ENCODE data around the gene TOGARAM1. TPM values are rescaled to one million over a fixed set of nuclear protein-coding genes. Genes with fewer than 3 reads are reported as not detected.
"Not testable (repeated sequence)": the region's sequence is repeated elsewhere in the genome, so short reads cannot be mapped to it uniquely, and the experiment has no call there.

TOGARAM1 gene
- total RNA-seq, 2 experiments from 2014 or later = 8.2 to 10.7 TPM

DNA sequence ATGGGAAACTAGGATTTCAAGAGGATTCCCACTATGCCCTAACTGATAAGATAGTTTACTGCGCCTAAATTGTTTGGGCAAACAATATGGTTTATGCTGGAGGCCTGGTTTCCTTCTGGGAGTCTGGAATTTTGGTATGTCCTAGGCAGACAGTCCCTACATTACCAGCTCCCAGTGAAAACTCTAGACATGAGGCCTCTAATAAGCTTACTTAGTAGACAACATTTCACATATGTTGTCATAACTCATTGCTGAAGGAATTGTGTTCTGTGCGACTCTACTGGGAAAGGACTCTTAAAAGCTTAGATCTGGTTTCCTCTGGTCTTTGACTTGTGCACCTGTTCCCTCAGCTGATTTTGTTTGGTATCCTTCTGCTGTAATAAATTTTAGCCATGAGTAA lies 104.0 kb downstream of the TOGARAM1 start:
- Mint-ChIP-seq H3K27me3 (no peaks in the 10 kb centered on the region), H3K27ac (no peak overlapping the region), H3K9me3 (ENCODE audit: low read depth) (no peaks in the 10 kb centered on the region), H3K36me3 (peaks cover 7% of the 10 kb centered on the region), H3K4me3 (no peak overlapping the region), H3K4me1 (peaks cover 3% of the 10 kb centered on the region)
- ATAC-seq = no peak
- DNase-seq = no peak
- CTCF ChIA-PET = interaction anchor here (1.0 kb wide), 1 partner anchor 16 kb away, joined by 3 read pairs; no protein-coding TSS in a partner anchor

DNA sequence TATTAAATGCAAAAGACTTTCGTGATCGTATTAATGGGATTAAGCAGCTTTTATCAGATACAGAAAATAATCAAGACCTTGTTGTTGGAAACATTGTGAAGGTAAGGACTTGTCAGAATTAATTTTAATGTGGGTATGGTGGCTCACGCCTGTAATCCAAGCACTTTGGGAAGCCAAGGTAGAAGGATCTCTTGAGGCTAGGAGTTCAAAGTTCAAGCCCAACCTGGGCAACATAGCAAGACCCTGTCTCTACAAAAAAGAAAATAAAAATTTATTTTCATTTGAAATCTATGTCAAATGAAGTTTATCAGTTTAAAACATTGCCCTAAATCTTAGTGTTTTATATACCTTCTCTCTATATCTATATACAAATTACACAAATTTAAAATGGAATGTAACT lies 104.7 kb downstream of the TOGARAM1 start:
- no peak overlapping the region for H3K27ac Mint-ChIP-seq
- CTCF ChIA-PET = interaction anchor here (1.0 kb wide), 1 partner anchor 15 kb away, joined by 3 read pairs; no protein-coding TSS in a partner anchor
- no peak for DNase-seq
- ATAC-seq = no peak
- H3K36me3 Mint-ChIP-seq = peaks cover 7% of the 10 kb centered on the region
- H3K27me3 Mint-ChIP-seq = no peaks in the 10 kb centered on the region
- H3K9me3 Mint-ChIP-seq (ENCODE audit: low read depth) = no peaks in the 10 kb centered on the region
- H3K4me1 Mint-ChIP-seq = peaks cover 3% of the 10 kb centered on the region
- H3K4me3 Mint-ChIP-seq = no peak overlapping the region

DNA sequence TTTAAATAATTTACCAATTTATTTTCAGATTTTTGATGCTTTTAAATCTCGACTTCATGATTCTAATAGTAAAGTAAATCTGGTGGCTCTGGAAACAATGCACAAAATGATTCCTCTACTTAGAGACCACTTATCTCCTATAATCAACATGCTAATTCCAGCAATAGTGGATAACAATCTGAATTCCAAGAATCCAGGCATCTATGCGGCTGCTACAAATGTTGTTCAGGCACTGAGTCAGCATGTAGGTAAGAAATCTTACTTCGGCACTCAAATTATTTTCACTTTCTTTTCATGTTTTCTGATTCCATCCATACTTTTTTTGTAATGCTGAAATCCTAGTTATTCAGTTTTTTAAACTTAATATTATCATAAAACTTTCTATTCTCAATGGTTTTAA lies 106.4 kb downstream of the TOGARAM1 start:
- Mint-ChIP-seq H3K9me3 (ENCODE audit: low read depth) (no peaks in the 10 kb centered on the region), H3K36me3 (peaks cover 7% of the 10 kb centered on the region), H3K4me1 (peaks cover 3% of the 10 kb centered on the region), H3K27me3 (no peaks in the 10 kb centered on the region), H3K27ac (no peak overlapping the region), H3K4me3 (no peak overlapping the region)
- CTCF ChIA-PET = no interaction called here
- no peak for DNase-seq
- no peak for ATAC-seq

DNA sequence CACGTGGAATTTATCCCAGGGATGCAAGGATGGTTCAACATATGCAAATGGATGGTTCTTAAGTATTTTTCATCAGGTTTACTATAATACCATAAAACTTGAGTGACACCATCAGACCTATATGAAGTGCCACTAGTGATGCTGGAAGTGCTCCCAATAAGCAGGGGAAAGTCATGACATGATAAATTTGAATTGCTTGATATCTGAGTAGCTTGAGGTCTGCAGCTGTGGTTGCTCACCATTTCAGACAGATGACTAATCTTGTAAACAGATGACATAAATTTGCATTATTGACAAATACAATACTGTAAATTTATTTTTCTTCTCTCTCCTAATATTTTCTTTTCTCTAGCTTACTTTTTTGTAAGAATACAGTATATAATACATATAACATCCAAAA lies 108.2 kb downstream of the TOGARAM1 start:
- Mint-ChIP-seq H3K4me3 (no peak overlapping the region), H3K27ac (no peak overlapping the region), H3K4me1 (peaks cover 3% of the 10 kb centered on the region), H3K9me3 (ENCODE audit: low read depth) (no peaks in the 10 kb centered on the region), H3K27me3 (no peaks in the 10 kb centered on the region), H3K36me3 (peaks cover 4% of the 10 kb centered on the region)
- CTCF ChIA-PET = no interaction called here
- DNase-seq (no peak), ATAC-seq (no peak)

DNA sequence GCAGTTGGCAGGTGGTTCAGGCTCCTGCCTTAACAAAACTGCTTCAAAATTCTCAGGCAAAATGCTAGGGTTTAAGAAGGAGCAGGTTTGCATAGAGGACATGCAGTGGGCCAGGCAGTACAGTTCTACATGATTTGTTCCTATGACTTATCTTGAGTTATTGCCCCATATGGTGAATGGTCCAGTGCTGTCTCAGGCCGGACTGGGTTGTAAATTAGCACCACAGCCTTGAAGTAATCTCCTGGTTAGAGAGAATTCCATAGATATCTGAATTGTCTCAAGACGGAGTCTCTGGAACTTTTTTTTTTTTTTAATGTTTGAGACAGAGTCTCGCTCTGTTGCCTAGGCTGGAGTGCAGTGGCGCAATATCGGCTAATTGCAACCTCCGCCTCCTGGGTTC lies 110.1 kb downstream of the TOGARAM1 start:
- DNase-seq (no peak), ATAC-seq (no peak)
- CTCF ChIA-PET = no interaction called here
- Mint-ChIP-seq H3K4me3 (no peak overlapping the region), H3K27me3 (no peaks in the 10 kb centered on the region), H3K36me3 (peaks cover 4% of the 10 kb centered on the region), H3K27ac (no peak overlapping the region), H3K4me1 (peaks cover 3% of the 10 kb centered on the region), H3K9me3 (ENCODE audit: low read depth) (no peaks in the 10 kb centered on the region)

DNA sequence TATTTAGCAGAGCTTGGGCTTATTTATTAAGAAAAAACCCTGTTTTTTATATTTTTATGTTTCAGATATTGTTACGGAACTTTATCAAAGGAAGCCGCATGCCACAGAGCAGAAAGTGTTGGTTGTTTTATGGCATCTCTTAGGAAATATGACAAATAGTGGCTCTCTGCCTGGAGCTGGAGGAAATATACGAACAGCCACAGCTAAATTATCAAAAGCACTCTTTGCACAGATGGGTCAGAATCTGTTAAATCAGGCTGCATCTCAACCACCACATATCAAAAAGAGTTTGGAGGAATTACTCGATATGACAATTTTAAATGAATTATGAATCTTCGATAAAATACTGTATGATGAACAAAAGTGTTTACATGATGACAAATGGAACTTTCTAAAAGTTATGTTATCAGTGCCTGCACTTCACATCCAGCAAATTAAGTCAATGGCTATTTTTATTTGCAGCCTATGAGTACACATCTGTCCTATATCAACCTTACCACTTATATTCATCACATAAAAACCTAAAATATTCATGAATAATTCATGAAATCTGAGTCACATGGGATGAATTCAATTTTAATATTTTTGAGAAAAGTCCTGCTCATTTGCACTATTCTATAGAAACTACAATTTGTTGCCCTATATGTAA lies 111.4 kb downstream of the TOGARAM1 start:
- CTCF ChIA-PET = interaction anchor here (1.0 kb wide), 1 partner anchor 11 kb away, joined by 3 read pairs; the partner anchor contains the start of gene PRPF39
- DNase-seq (no peak), ATAC-seq (no peak)
- Mint-ChIP-seq H3K9me3 (ENCODE audit: low read depth) (no peaks in the 10 kb centered on the region), H3K27me3 (no peaks in the 10 kb centered on the region), H3K36me3 (peaks cover 4% of the 10 kb centered on the region), H3K4me1 (peaks cover 1% of the 10 kb centered on the region), H3K27ac (no peak overlapping the region), H3K4me3 (no peak overlapping the region)

DNA sequence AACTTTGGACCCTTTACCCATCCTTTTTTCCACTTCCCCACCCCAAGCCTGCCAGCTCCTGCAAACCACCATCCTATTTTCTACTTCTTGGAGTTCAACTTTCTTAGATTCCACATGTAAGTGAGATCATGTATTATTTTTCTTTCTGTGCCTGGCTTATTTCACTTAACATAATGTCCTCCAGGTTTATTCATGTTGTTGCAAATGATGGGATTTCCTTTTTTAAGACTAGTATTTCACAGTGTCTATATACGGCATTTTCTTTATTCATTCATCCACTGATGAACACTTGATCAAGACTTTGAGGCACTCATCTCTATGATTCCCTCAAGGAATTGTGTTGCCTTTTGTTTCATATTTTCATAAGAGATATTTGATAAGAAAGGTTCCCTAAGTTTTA lies 116.3 kb downstream of the TOGARAM1 start:
- no peaks in the 10 kb centered on the region for H3K36me3 Mint-ChIP-seq
- H3K27ac Mint-ChIP-seq = no peak overlapping the region
- H3K27me3 Mint-ChIP-seq = no peaks in the 10 kb centered on the region
- H3K9me3 Mint-ChIP-seq (ENCODE audit: low read depth) = no peaks in the 10 kb centered on the region
- CTCF ChIA-PET = no interaction called here
- DNase-seq (no peak), ATAC-seq (no peak)
- H3K4me1 Mint-ChIP-seq = peaks cover 4% of the 10 kb centered on the region
- H3K4me3 Mint-ChIP-seq = no peak overlapping the region

DNA sequence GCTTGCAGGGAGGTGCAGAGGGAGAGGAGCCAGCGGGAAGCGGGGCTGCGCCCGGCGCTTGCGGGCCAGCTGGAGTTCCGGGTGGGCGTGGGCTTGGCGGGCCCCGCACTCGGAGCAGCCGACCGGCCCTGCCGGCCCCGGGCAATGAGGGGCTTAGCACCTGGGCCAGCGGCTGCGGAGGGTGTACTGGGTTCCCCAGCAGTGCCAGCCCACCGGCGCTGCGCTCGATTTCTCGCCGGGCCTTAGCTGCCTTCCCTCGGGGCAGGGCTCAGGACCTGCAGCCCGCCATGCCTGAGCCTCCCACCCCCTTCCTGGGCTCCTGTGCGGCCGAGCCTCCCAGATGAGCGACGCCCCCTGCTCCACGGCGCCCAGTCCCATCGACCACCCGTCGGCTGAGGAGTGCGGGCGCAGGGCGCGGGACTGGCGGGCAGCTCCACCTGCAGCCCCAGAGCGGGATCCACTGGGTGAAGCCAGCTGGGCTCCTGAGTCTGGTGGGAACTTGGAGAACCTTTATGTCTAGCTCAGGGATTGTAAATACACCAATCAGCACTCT lies 118.5 kb downstream of the TOGARAM1 start:
- CTCF ChIA-PET = not testable (repeated sequence)

DNA sequence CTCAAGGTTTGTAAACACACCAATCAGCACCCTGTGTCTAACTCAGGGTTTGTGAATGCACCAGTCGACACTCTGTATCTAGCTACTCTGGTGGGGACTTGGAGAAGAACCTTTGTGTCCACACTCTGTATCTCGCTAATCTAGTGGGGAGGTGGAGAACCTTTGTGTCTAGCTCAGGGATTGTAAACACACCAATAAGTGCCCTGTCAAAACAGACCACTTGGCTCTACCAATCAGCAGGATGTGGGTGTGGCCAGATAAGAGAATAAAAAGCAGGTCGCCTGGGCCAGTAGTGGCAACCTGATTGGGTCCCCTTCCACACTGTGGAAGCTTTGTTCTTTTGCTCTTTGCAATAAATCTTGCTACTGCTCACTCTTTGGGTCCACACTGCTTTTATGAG lies 119.1 kb downstream of the TOGARAM1 start:
- not testable (repeated sequence) for H3K27me3 Mint-ChIP-seq; DNase-seq; ATAC-seq; H3K9me3 Mint-ChIP-seq (ENCODE audit: low read depth); H3K36me3 Mint-ChIP-seq; H3K27ac Mint-ChIP-seq; H3K4me3 Mint-ChIP-seq
- CTCF ChIA-PET = interaction anchor here (1.2 kb wide), 1 partner anchor 15 kb away, joined by 3 read pairs; no protein-coding TSS in a partner anchor
- H3K4me1 Mint-ChIP-seq = peaks cover 20% of the 10 kb centered on the region

More for the DNA sequence above, 118.5 kb downstream of the TOGARAM1 start:
- H3K27me3 Mint-ChIP-seq; H3K36me3 Mint-ChIP-seq; H3K4me3 Mint-ChIP-seq; H3K9me3 Mint-ChIP-seq (ENCODE audit: low read depth); ATAC-seq; H3K27ac Mint-ChIP-seq; DNase-seq: not testable (repeated sequence)
- H3K4me1 Mint-ChIP-seq = peaks cover 15% of the 10 kb centered on the region

DNA sequence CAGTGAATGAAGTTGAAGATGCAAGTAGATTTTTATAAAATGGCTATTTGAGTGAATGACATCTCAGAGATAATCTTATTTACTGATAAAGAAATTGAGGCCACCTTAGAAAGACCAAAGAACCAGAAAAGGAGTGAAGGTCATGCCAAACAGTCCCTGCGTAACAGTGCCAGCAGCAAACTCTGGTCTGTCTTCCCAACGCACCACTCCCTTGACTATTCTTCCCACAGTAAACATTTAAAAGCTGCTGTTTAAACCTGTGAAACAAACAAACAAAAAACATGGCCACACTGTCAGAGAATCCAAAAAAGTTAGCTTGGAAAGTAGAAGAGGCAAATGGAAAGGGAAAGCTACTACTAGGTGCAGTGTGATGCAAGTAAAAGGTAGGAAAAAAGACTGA lies 120.4 kb downstream of the TOGARAM1 start:
- no peaks in the 10 kb centered on the region for H3K9me3 Mint-ChIP-seq (ENCODE audit: low read depth)
- no peaks in the 10 kb centered on the region for H3K27me3 Mint-ChIP-seq
- CTCF ChIA-PET = no interaction called here
- peaks cover 5% of the 10 kb centered on the region for H3K36me3 Mint-ChIP-seq
- ATAC-seq (no peak), DNase-seq (no peak)
- no peak overlapping the region for H3K4me3 Mint-ChIP-seq
- peaks cover 32% of the 10 kb centered on the region for H3K4me1 Mint-ChIP-seq
- no peak overlapping the region for H3K27ac Mint-ChIP-seq

DNA sequence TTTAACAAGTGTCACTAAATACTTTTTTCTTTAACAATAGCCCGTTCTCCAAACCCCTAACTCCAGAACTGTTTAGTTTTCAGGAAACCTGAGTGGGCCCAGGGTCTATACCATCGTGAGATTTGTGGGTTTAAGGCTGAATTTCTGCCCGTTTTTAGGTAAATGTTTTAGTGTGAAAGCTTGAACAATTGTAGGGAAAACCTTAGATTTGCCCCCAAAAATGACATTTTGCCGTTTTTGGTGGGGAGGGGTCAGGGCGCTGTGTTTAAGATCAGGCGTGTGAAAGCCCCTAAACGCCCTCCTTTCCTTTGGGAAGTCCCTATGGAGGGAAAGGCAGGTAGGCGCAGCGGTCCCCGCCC lies 121.6 kb downstream of the TOGARAM1 start:
- Mint-ChIP-seq H3K4me1 (peaks cover 41% of the 10 kb centered on the region), H3K27ac (peak overlapping the region; percentile 52), H3K9me3 (ENCODE audit: low read depth) (no peaks in the 10 kb centered on the region), H3K36me3 (peaks cover 5% of the 10 kb centered on the region), H3K27me3 (no peaks in the 10 kb centered on the region), H3K4me3 (peak overlapping the region; percentile 96)
- ATAC-seq (no peak), DNase-seq (no peak)
- CTCF ChIA-PET = interaction anchor here (0.9 kb wide), 1 partner anchor 10 kb away, joined by 3 read pairs; no protein-coding TSS in a partner anchor

DNA sequence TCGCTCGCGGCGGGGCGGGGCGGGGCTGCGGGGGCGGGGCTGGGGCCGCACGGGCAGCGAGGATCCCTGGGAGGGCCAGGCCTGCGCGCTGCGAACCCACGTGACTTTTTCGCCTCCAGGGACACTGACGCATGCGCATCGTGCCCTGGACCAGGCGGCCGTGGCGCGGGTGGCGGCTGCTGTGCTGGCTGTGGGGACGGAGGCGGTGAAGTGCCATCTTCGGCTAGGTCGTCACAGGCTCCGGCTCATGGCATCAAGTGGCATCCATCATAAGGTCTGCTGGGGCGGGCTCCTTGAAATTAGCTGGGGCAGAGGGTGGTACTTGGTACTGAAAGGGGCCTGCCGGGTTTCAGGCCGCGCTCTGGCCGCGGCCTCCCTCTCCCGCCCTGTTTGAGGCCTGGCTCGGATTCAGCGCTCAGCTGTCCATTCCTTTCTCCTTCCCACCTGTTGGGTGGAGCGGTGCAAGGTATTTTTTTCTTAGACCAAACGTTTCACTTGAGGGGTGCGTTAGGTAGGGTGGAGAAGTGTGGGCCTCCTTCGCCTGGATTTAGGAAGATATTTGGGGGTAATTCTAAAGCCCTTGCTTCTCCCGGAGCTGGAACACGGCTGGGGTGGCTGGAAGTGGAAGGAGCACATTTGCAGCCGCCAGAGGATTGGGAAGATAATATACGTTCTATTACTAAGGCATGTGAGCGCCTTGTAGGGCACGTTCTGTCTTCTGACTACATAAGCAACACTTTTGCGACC lies 122.2 kb downstream of the TOGARAM1 start, which contains the start of gene PRPF39:
Gene PRPF39, plus strand, starts transcription at position 141 of the 747 bp plus-strand sequence. CDS start 11,124 bp downstream, outside the sequence.
- no peaks in the 10 kb centered on the region for H3K27me3 Mint-ChIP-seq
- peak within 1 kb of the TSS; percentile 96 for H3K4me3 Mint-ChIP-seq
- peak within 1 kb of the TSS; percentile 93 for H3K27ac Mint-ChIP-seq
- H3K4me1 Mint-ChIP-seq = peaks cover 45% of the 10 kb centered on the region
- CTCF ChIA-PET = interaction anchor here (0.9 kb wide), 1 partner anchor 10 kb away, joined by 3 read pairs; no protein-coding TSS in a partner anchor
- no peaks in the 10 kb centered on the region for H3K9me3 Mint-ChIP-seq (ENCODE audit: low read depth)
- peak; percentile 97 for ATAC-seq
- peaks cover 5% of the 10 kb centered on the region for H3K36me3 Mint-ChIP-seq
- peak; percentile 96 for DNase-seq

DNA sequence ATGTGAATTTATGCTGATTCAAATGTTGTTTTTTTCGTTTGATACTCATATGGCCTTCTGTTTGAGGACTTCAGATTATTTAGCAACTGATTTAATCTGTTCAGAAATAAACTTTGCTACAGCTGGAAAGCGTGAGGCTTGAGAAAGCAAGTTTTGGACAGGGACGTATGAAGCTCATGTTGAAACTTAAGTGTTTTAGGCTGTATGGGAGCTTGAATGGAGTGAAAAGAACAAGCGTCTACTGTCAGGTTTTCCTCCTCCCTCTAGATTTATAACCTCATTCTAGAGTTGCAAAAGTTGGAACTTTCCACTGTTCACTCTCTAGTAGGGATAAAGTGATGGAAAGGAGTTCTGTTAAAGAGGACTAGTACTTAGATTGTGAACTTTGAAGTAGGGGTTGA lies 123.0 kb downstream of the TOGARAM1 start:
- Mint-ChIP-seq H3K4me3 (peak overlapping the region; percentile 96), H3K27me3 (no peaks in the 10 kb centered on the region), H3K27ac (peak overlapping the region; percentile 93), H3K4me1 (peaks cover 53% of the 10 kb centered on the region), H3K36me3 (peaks cover 5% of the 10 kb centered on the region), H3K9me3 (ENCODE audit: low read depth) (no peaks in the 10 kb centered on the region)
- CTCF ChIA-PET = no interaction called here
- no peak for DNase-seq
- no peak for ATAC-seq

All from activated CD8-positive, alpha-beta memory T cell treated with anti-CD3 and anti-CD28 coated beads, Interleukin-2, amount 10 ng/mL, durations not matched to agents 7 days and 5 days (primary cell).